GM12878 (cell line): ENCODE results near the gene SYTL4. TPM values are rescaled to one million over a fixed set of nuclear protein-coding genes. Genes with fewer than 3 reads are reported as not detected.

Source experiments
- ATAC-seq: fragments of 200-7000 bp; cut with Tn5 transposase; 3 replicates; pipeline ENCODE4 v1.9.1; 2020; ENCODE audit warnings: mild to moderate bottlenecking, moderate library complexity
- BruUV-seq: library from RNA; stranded (reverse); fragments of 400-500 nt; replicated peaks from 2 replicates; lab custom pipeline; 2021; lab: Mats Ljungman, UMichigan
- CTCF ChIA-PET: fragments of 300-600 bp; sonication (Branson Sonifier 250); formaldehyde crosslinking; extraction: SDS; loops from one replicate; lab custom pipeline; 2021; ENCODE audit warnings: inconsistent platforms; lab: Yijun Ruan, JAX
- POLR2A ChIA-PET: fragments of 350-600 bp; formaldehyde crosslinking; extraction: SDS; loops from one replicate; lab custom pipeline; 2021; ENCODE audit warnings: inconsistent platforms; lab: Charles Lee
- RAD21 ChIA-PET: fragments of 300-600 bp; sonication (Branson Sonifier 250); formaldehyde crosslinking; loops from one replicate; lab custom pipeline; 2023; ENCODE audit warnings: antibody characterized with exemption; ENCODE audit not compliant: unreplicated experiment; lab: Charles Lee
- SMC1A ChIA-PET: fragments of 300-600 bp; sonication (Branson Sonifier 250); formaldehyde crosslinking; loops from one replicate; lab custom pipeline; 2023; ENCODE audit not compliant: unreplicated experiment, uncharacterized antibody; lab: Charles Lee
- DNase-seq: peaks from one replicate; pipeline ENCODE4 v3.0.0-alpha.2; 2011; ENCODE audit warnings: low read depth, low spot score
- FAIRE-seq: peaks from 3 replicates; lab custom pipeline; 2011; peaks lifted over from hg19 to GRCh38; lab: Jason Lieb, UNC
- H2AFZ ChIP-seq: 2 replicates; pipeline ENCODE4 v1.6.0; 2011; ENCODE audit warnings: low read depth, low read length, control low read depth; ENCODE audit not compliant: control insufficient read depth
- H3K27ac ChIP-seq: 2 replicates; pipeline ENCODE4 v1.5.1; 2011; ENCODE audit warnings: control low read depth; ENCODE audit not compliant: control insufficient read depth, insufficient read depth
- H3K27me3 ChIP-seq, 2 experiments: replicated peaks in 1 of 2; 2 replicates each; pipeline versions ENCODE4 v1.6.0 to v1.6.1; 2011; ENCODE audit warnings: low read length in 1 of 2; ENCODE audit not compliant: control insufficient read depth in 2 of 2, insufficient read depth in 2 of 2
- H3K36me3 ChIP-seq, 2 experiments: 2 replicates each; pipeline ENCODE4 v1.5.1; 2011; ENCODE audit warnings: low read length in 1 of 2; ENCODE audit not compliant: control insufficient read depth in 2 of 2, insufficient read depth in 2 of 2
- H3K4me1 ChIP-seq: 2 replicates; pipeline ENCODE4 v1.6.1; 2011; ENCODE audit warnings: mild to moderate bottlenecking, low read length, moderate library complexity, mixed read lengths; ENCODE audit not compliant: control insufficient read depth, insufficient read depth
- H3K4me2 ChIP-seq: 2 replicates; pipeline ENCODE4 v1.6.0; 2011; ENCODE audit warnings: control low read depth; ENCODE audit not compliant: control insufficient read depth, insufficient read depth
- H3K4me3 ChIP-seq: fragments of 200-600 bp; sonication (generic); 2 replicates; pipeline ENCODE4 v1.5.1; 2016
- H3K79me2 ChIP-seq: 2 replicates; pipeline ENCODE4 v1.6.0; 2011; ENCODE audit warnings: low read length; ENCODE audit not compliant: control insufficient read depth, insufficient read depth
- H3K9ac ChIP-seq: 2 replicates; pipeline ENCODE4 v1.8.0; 2011; ENCODE audit warnings: low read length, control low read depth, mixed read lengths; ENCODE audit not compliant: control insufficient read depth, insufficient read depth
- H3K9me3 ChIP-seq: replicated peaks from 3 replicates; pipeline ENCODE4 v1.5.1; 2011; ENCODE audit warnings: mild to moderate bottlenecking, low read length; ENCODE audit not compliant: control insufficient read depth, insufficient read depth
- H4K20me1 ChIP-seq: 2 replicates; pipeline ENCODE4 v1.6.0; 2011; ENCODE audit not compliant: control insufficient read depth, insufficient read depth
- ATF3 ChIP-seq: IDR thresholded peaks from 2 replicates; pipeline ENCODE4 v1.6.1; 2011; ENCODE audit warnings: low read depth, mild to moderate bottlenecking, low read length, moderate library complexity, borderline replicate concordance; ENCODE audit errors: extremely low read depth
- BRCA1 ChIP-seq: IDR thresholded peaks from 2 replicates; pipeline ENCODE4 v1.6.1; 2011; ENCODE audit warnings: low read depth, low read length, improper control_type of control experiment
- CEBPZ ChIP-seq: fragments of 150-350 bp; IDR thresholded peaks from 2 replicates; pipeline ENCODE4 v1.6.1; 2016; ENCODE audit warnings: low read depth, low read length
- HCFC1 ChIP-seq: fragments of 150-350 bp; IDR thresholded peaks from 2 replicates; pipeline ENCODE4 v1.6.1; 2014; ENCODE audit warnings: low read length
- NBN ChIP-seq: fragments of 450-650 bp; IDR thresholded peaks from 2 replicates; pipeline ENCODE4 v1.6.1; 2016
- RELA ChIP-seq: fragments of 450-650 bp; IDR thresholded peaks from 2 replicates; pipeline ENCODE4 v1.8.0; 2014; ENCODE audit warnings: borderline replicate concordance; ENCODE audit not compliant: partially characterized antibody
- WGBS: methylation state at CpG from one replicate; pipeline ENCODE4 v1.1.6; 2016; ENCODE audit warnings: low lambda C conversion rate; ENCODE audit not compliant: insufficient replicate concordance, insufficient coverage; ENCODE audit errors: missing lambda C conversion rate; 5-methylcytosine and 5-hydroxymethylcytosine counted together
- in situ Hi-C: fragments of 300-500 bp; cut with MboI; formaldehyde crosslinking; loops from 9 replicates; pipeline ENCODE4 v1.14.3; 2018; ENCODE audit warnings: mixed read lengths
- intact Hi-C: fragments of 100-400 bp; cut with micrococcal nuclease; formaldehyde crosslinking; loops from one replicate; pipeline ENCODE4 v1.14.2; 2022; ENCODE audit not compliant: unreplicated experiment
- polyA plus RNA-seq, 11 experiments: library from polyadenylated mRNA; depleted of rRNA in 4 of 11; unstranded in 6 of 11; stranded (reverse) in 5 of 11; fragments of >200 nt; fragmentation: Nextera tagmentation in 4 of 11; fragmentation: Illumina TruSeq in 1 of 11; extraction: Ambion mirVana in 4 of 11; extraction: Trizol in 1 of 11; gene quantifications; 1 replicate in 1 of 11; 2 replicates in 10 of 11; pipeline versions ENCODE4 v1.2.1 to v1.2.3, GENCODE V29; 2011 to 2016; ENCODE audit warnings: inconsistent platforms in 2 of 11, missing spikeins in 2 of 11, low read depth in 1 of 11
- total RNA-seq, 4 experiments: library from RNA; depleted of rRNA in 3 of 4; stranded (reverse); fragments of >200 nt in 3 of 4; fragmentation: Illumina TruSeq in 1 of 4; extraction: Trizol in 1 of 4; gene quantifications; 2 replicates each; pipeline versions ENCODE4 v1.2.1 to v1.2.3, GENCODE V29; 2013 to 2021

The SYTL4 gene
- total and polyA plus RNA-seq, 10 of the 15 experiments (the other 5 are each of a cell fraction or from before 2014, with no cell fraction given): 0.07 to 0.74 (median 0.19) TPM; not detected in 2

GRCh38 chrX:100647095-100647494 is 84.8 kb downstream of the SYTL4 start:
- FAIRE-seq (no peak), DNase-seq (no peak), ATAC-seq (no peak)
- no peaks in the 10 kb centered on the region for H4K20me1 ChIP-seq
- SMC1A ChIA-PET: no interaction called here
- no peaks in the 10 kb centered on the region for H3K79me2 ChIP-seq
- no peaks in the 10 kb centered on the region for H3K9me3 ChIP-seq
- no peaks in the 10 kb centered on the region; a peak in 1 of 4 replicates for H3K27me3 ChIP-seq
- intact Hi-C loops (no loop called here), in situ Hi-C loops (no loop called here)
- H3K36me3 ChIP-seq: no peaks in the 10 kb centered on the region
- 0% methylated on average over 1 of the region's 1 CpG for WGBS
- no peak overlapping the region for H3K27ac ChIP-seq
- no peak overlapping the region for H3K9ac ChIP-seq
- H2AFZ ChIP-seq: no peak overlapping the region
- H3K4me3 ChIP-seq: no peak overlapping the region
- no peak overlapping the region for H3K4me2 ChIP-seq
- no peaks in the 10 kb centered on the region for H3K4me1 ChIP-seq
- TF ChIP-seq RELA: no peak
- TF ChIP-seq CEBPZ: no peak
- TF ChIP-seq BRCA1: no peak
- TF ChIP-seq HCFC1: no peak
- TF ChIP-seq NBN: no peak
- TF ChIP-seq ATF3: no peak
- BruUV-seq: no TSS peak
- CTCF ChIA-PET: interaction anchor here (1.3 to 1.6 kb wide), 3 partner anchors 10 to 25 kb away, joined by 3 to 5 read pairs (median 4); no protein-coding TSS in a partner anchor
- POLR2A ChIA-PET: no interaction called here
- RAD21 ChIA-PET: no interaction called here
